Tibial nerve (tissue), 3 donors: ENCODE results near the gene NTM.

ENCODE experiments used
- EP300 ChIP-seq, 2 donors: sonication (generic); formaldehyde crosslinking; IDR thresholded peaks; one replicate each; pipeline ENCODE4 v1.6.1; 2017; ENCODE audit warnings: antibody characterized with exemption in 2 of 2, mild to moderate bottlenecking in 1 of 2
- POLR2A ChIP-seq, 2 donors: fragments of 450-650 bp; IDR thresholded peaks; one replicate each; pipeline ENCODE4 v1.6.1; 2017; ENCODE audit warnings: antibody characterized with exemption in 2 of 2, mild to moderate bottlenecking in 2 of 2, moderate library complexity in 2 of 2

GRCh38 chr11:131499199-131499598 is 128.8 kb downstream of the NTM start:
- TF ChIP-seq EP300 (IDR thresholded peaks at IDR 0.05) (no peak), POLR2A (IDR thresholded peaks at IDR 0.05) (no peak)
